Panc1 (cell line): ENCODE measurements around the gene SUFU. TPM values are rescaled to one million over a fixed set of nuclear protein-coding genes. Genes with fewer than 3 reads are reported as not detected.

Experiments
- ATAC-seq: fragments of 200-7000 bp; cut with Tn5 transposase; 2 replicates; pipeline ENCODE4 v1.9.1; 2020; ENCODE audit warnings: mild to moderate bottlenecking, moderate library complexity
- BruUV-seq: library from RNA; stranded (reverse); fragments of 400-500 nt; replicated peaks from 2 replicates; lab custom pipeline; 2021; lab: Mats Ljungman, UMichigan
- CTCF ChIA-PET: fragments of 300-600 bp; sonication (Branson Sonifier 250); formaldehyde crosslinking; loops from one replicate; lab custom pipeline; 2022; ENCODE audit warnings: antibody characterized with exemption; lab: Charles Lee
- POLR2A ChIA-PET: fragments of 300-600 bp; sonication (Branson Sonifier 250); formaldehyde crosslinking; loops from one replicate; lab custom pipeline; 2022; ENCODE audit warnings: antibody characterized with exemption; lab: Charles Lee
- DNase-seq: peaks from one replicate; pipeline ENCODE4 v3.0.0-alpha.2; 2010; ENCODE audit warnings: low read depth, low spot score
- H3K27ac ChIP-seq: 2 replicates; pipeline ENCODE4 v1.5.1; 2011; ENCODE audit warnings: mild to moderate bottlenecking, low read length, inconsistent platforms
- H3K27me3 ChIP-seq: fragments of 200-500 bp; sonication (Bioruptor generic); 2 replicates; pipeline ENCODE4 v1.6.0; 2014; ENCODE audit warnings: low read length, inconsistent platforms; ENCODE audit not compliant: control insufficient read depth, insufficient read depth
- H3K36me3 ChIP-seq: fragments of 200-500 bp; sonication (Bioruptor generic); 2 replicates; pipeline ENCODE4 v1.5.1; 2014; ENCODE audit warnings: inconsistent platforms, mild to moderate bottlenecking, low read length, moderate library complexity; ENCODE audit not compliant: control insufficient read depth, insufficient read depth
- H3K4me1 ChIP-seq: 2 replicates; pipeline ENCODE4 v1.5.1; 2011; ENCODE audit warnings: inconsistent platforms, mild to moderate bottlenecking, low read length, moderate library complexity; ENCODE audit not compliant: control insufficient read depth, insufficient read depth
- H3K4me3 ChIP-seq, 2 experiments: 2 replicates each; pipeline ENCODE4 v1.5.1; 2011 to 2012; ENCODE audit warnings: low read depth in 2 of 2, low read length in 2 of 2, mild to moderate bottlenecking in 2 of 2, inconsistent platforms in 1 of 2, moderate library complexity in 1 of 2
- H3K9me3 ChIP-seq: fragments of 200-500 bp; sonication (Bioruptor generic); 2 replicates; pipeline ENCODE4 v1.5.1; 2014; ENCODE audit warnings: low read depth, mild to moderate bottlenecking, inconsistent platforms, low read length, moderate library complexity; ENCODE audit not compliant: control insufficient read depth, insufficient read depth
- CTCF ChIP-seq: fragments of 450-650 bp; IDR thresholded peaks from 2 replicates; pipeline ENCODE4 v1.5.1; 2017; ENCODE audit warnings: mild to moderate bottlenecking
- POLR2AphosphoS5 ChIP-seq: IDR thresholded peaks from 2 replicates; pipeline ENCODE4 v1.6.1; 2012; ENCODE audit warnings: mild to moderate bottlenecking, low read depth, low read length, moderate library complexity
- REST ChIP-seq, 2 experiments: IDR thresholded peaks; 2 replicates each; pipeline ENCODE4 v1.6.1; 2011 to 2012; ENCODE audit warnings: low read depth in 2 of 2, control low read depth in 1 of 2, low read length in 1 of 2, mild to moderate bottlenecking in 1 of 2, moderate library complexity in 1 of 2; ENCODE audit not compliant: insufficient read depth in 1 of 2
- SIN3A ChIP-seq: IDR thresholded peaks from 2 replicates; pipeline ENCODE4 v1.6.1; 2012; ENCODE audit warnings: low read depth, mild to moderate bottlenecking, low read length, moderate library complexity, borderline replicate concordance; ENCODE audit not compliant: insufficient read depth
- TCF7L2 ChIP-seq: IDR thresholded peaks from 2 replicates; pipeline ENCODE4 v1.6.1; 2011; ENCODE audit warnings: mild to moderate bottlenecking, low read depth, low read length, inconsistent platforms
- in situ Hi-C: cut with HindIII; loops from 2 replicates; pipeline ENCODE4 v1.10.0; 2016; ENCODE audit warnings: low sequenced_read_pairs, low pct_unique_long_range_greater_than_20kb
- intact Hi-C: fragments of 100-400 bp; cut with micrococcal nuclease; formaldehyde crosslinking; loops from one replicate; pipeline ENCODE4 v1.10.0; 2022; ENCODE audit not compliant: unreplicated experiment
- total RNA-seq: library from RNA; stranded (reverse); gene quantifications from one replicate; pipeline ENCODE4 v1.2.1, GENCODE V29; 2021; ENCODE audit not compliant: unreplicated experiment

The SUFU gene
- total RNA-seq, 1 experiment from 2014 or later = 9.5 TPM

- H3K4me3 ChIP-seq = no peak overlapping the region
- no peaks in the 10 kb centered on the region for H3K36me3 ChIP-seq
- in situ Hi-C loops (loop anchor here (10.0 kb wide), 1 partner anchor 74 kb away; the partner anchor contains the start of genes ACTR1A and SUFU), intact Hi-C loops (no loop called here)
- ATAC-seq = no peak
- DNase-seq = no peak
- H3K9me3 ChIP-seq = no peaks in the 10 kb centered on the region
- no TSS peak for BruUV-seq
- no peak overlapping the region for H3K27ac ChIP-seq
- H3K4me1 ChIP-seq = peaks cover 5% of the 10 kb centered on the region; the same call in 1 of the 2 replicates
- no peak for TF ChIP-seq SIN3A
- TF ChIP-seq REST (IDR thresholded peaks at IDR 0.05; ENCODE audit: insufficient read depth in 1 of 2, low read depth in 2 of 2, low read length in 1 of 2) = no peak
- ChIA-PET CTCF (no interaction called here), POLR2A (no interaction called here)
- H3K27me3 ChIP-seq = no peaks in the 10 kb centered on the region
These were observed 75.0 kb downstream of the SUFU start for GRCh38 chr10:102578782-102579181.

- ATAC-seq = no peak
- in situ Hi-C loops = loop anchor here (10.0 kb wide), 1 partner anchor 75 kb away; the partner anchor contains the start of genes ACTR1A and SUFU
- no TSS peak for BruUV-seq
These were observed 75.6 kb downstream of the SUFU start for GRCh38 chr10:102579328-102579727.

More at GRCh38 chr10:102579328-102579727, 75.6 kb downstream of the SUFU start:
- intact Hi-C loops = no loop called here
- Histone ChIP-seq H3K4me3 (no peak overlapping the region), H3K27me3 (no peaks in the 10 kb centered on the region), H3K36me3 (no peaks in the 10 kb centered on the region), H3K27ac (no peak overlapping the region), H3K4me1 (peaks cover 5% of the 10 kb centered on the region; the same call in 1 of the 2 replicates), H3K9me3 (no peaks in the 10 kb centered on the region)
- no peak for TF ChIP-seq REST (IDR thresholded peaks at IDR 0.05; ENCODE audit: insufficient read depth in 1 of 2, low read depth in 2 of 2, low read length in 1 of 2)
- TF ChIP-seq POLR2AphosphoS5 = no peak
- no peak for TF ChIP-seq SIN3A
- no peak for TF ChIP-seq CTCF
- no peak for TF ChIP-seq TCF7L2
- DNase-seq = no peak
- POLR2A ChIA-PET = interaction anchor here (0.6 to 0.8 kb wide), 2 partner anchors 24 to 32 kb away, joined by 5 to 7 read pairs; no protein-coding TSS in a partner anchor
- CTCF ChIA-PET = interaction anchor here (0.6 kb wide), 1 partner anchor 18 kb away, joined by 9 read pairs; no protein-coding TSS in a partner anchor
